BLaER1 treated with 17β-estradiol and CSF1 and Interleukin-3, amounts not matched to agents 10 nM and 100 nM (cell line): ENCODE results near the gene C1GALT1C1L.
"Not testable (repeated sequence)": the region's sequence is repeated elsewhere in the genome, so short reads cannot be mapped to it uniquely, and the experiment has no call there.

ENCODE experiments used
- H3K27ac ChIP-seq, 11 experiments: shearing (Covaris generic); formaldehyde crosslinking; 2 replicates each; pipeline ENCODE4 v1.8.1; 2022
- H3K27me3 ChIP-seq, 11 experiments: shearing (Covaris generic); formaldehyde crosslinking; 2 replicates each; pipeline ENCODE4 v1.8.1; 2022
- H3K36me3 ChIP-seq, 11 experiments: shearing (Covaris generic); formaldehyde crosslinking; 2 replicates each; pipeline ENCODE4 v1.8.1; 2022
- H3K4me1 ChIP-seq, 10 experiments: shearing (Covaris generic); formaldehyde crosslinking; 2 replicates each; pipeline ENCODE4 v1.8.1; 2022
- H3K4me2 ChIP-seq, 11 experiments: shearing (Covaris generic); formaldehyde crosslinking; 2 replicates each; pipeline ENCODE4 v1.8.1; 2022
- H3K4me3 ChIP-seq, 10 experiments: shearing (Covaris generic); formaldehyde crosslinking; 2 replicates each; pipeline ENCODE4 v1.8.1; 2022
- H3K9ac ChIP-seq, 11 experiments: shearing (Covaris generic); formaldehyde crosslinking; 2 replicates each; pipeline ENCODE4 v1.8.1; 2022
- H3K9me3 ChIP-seq, 11 experiments: shearing (Covaris generic); formaldehyde crosslinking; replicated peaks in 1 of 11; 2 replicates each; pipeline ENCODE4 v1.8.1; 2022
- H4K20me1 ChIP-seq, 11 experiments: shearing (Covaris generic); formaldehyde crosslinking; 2 replicates each; pipeline ENCODE4 v1.8.1; 2022
- Cebpa-rat ChIP-seq, 11 experiments: shearing (Covaris generic); IDR thresholded peaks; 2 replicates each; pipeline ENCODE4 v1.8.1; 2022

The C1GALT1C1L gene

GRCh38 chr2:43675646-43676321, 445 bp downstream of the C1GALT1C1L start:
- H3K4me1 ChIP-seq: no peaks in the 10 kb centered on the region
- no peaks in the 10 kb centered on the region for H3K36me3 ChIP-seq
- H3K27ac ChIP-seq: no peak overlapping the region
- H3K9ac ChIP-seq: no peak overlapping the region
- peaks cover 15 to 24% (median 20%) of the 10 kb centered on the region in 11 experiments for H3K9me3 ChIP-seq
- no peaks in the 10 kb centered on the region for H4K20me1 ChIP-seq
- H3K4me2 ChIP-seq: no peak overlapping the region
- TF ChIP-seq Cebpa-rat (IDR thresholded peaks at IDR 0.05): no peak
- H3K4me3 ChIP-seq: no peak overlapping the region
- no peaks in the 10 kb centered on the region for H3K27me3 ChIP-seq

- TF ChIP-seq Cebpa-rat (IDR thresholded peaks at IDR 0.05): no peak
- no peak overlapping the region for H3K4me3 ChIP-seq
- H3K27me3 ChIP-seq: no peaks in the 10 kb centered on the region
- H3K27ac ChIP-seq: no peak overlapping the region
- H3K36me3 ChIP-seq: no peaks in the 10 kb centered on the region
- H4K20me1 ChIP-seq: no peaks in the 10 kb centered on the region
- no peak overlapping the region for H3K4me2 ChIP-seq
- H3K4me1 ChIP-seq: no peaks in the 10 kb centered on the region
- no peak overlapping the region for H3K9ac ChIP-seq
- H3K9me3 ChIP-seq: no peaks in the 10 kb centered on the region
These were observed 19.0 kb downstream of the C1GALT1C1L start for GRCh38 chr2:43657241-43657640.

- Histone ChIP-seq H3K36me3 (no peaks in the 10 kb centered on the region), H3K4me1 (no peaks in the 10 kb centered on the region), H3K27ac (no peak overlapping the region), H3K4me3 (no peak overlapping the region), H3K9me3 (no peaks in the 10 kb centered on the region), H3K27me3 (no peaks in the 10 kb centered on the region), H3K9ac (no peak overlapping the region), H4K20me1 (no peaks in the 10 kb centered on the region), H3K4me2 (no peak overlapping the region)
- TF ChIP-seq Cebpa-rat (IDR thresholded peaks at IDR 0.05): no peak
These were observed 22.7 kb downstream of the C1GALT1C1L start for GRCh38 chr2:43653506-43653905.

GRCh38 chr2:43648994-43649701, 27.1 kb downstream of the C1GALT1C1L start:
- Histone ChIP-seq H3K9ac (no peak overlapping the region), H3K4me1 (no peaks in the 10 kb centered on the region), H3K36me3 (no peaks in the 10 kb centered on the region), H3K4me3 (no peak overlapping the region), H3K27me3 (no peaks in the 10 kb centered on the region), H3K4me2 (no peak overlapping the region), H3K9me3 (no peaks in the 10 kb centered on the region), H3K27ac (no peak overlapping the region), H4K20me1 (no peaks in the 10 kb centered on the region)
- TF ChIP-seq Cebpa-rat (IDR thresholded peaks at IDR 0.05): no peak

GRCh38 chr2:43643680-43644079, 32.5 kb downstream of the C1GALT1C1L start:
- no peak for TF ChIP-seq Cebpa-rat (IDR thresholded peaks at IDR 0.05)
- Histone ChIP-seq H3K9ac (no peak overlapping the region), H3K4me1 (no peaks in the 10 kb centered on the region), H3K4me3 (no peak overlapping the region), H3K36me3 (no peaks in the 10 kb centered on the region), H3K27me3 (peaks cover 0 to under 1% (median 0%) of the 10 kb centered on the region in 11 experiments; a peak in 1 of 22 replicates), H3K27ac (no peak overlapping the region), H3K4me2 (no peak overlapping the region), H3K9me3 (peaks cover 11 to 18% (median 17%) of the 10 kb centered on the region in 11 experiments), H4K20me1 (no peaks in the 10 kb centered on the region)

GRCh38 chr2:43642363-43642762, 33.9 kb downstream of the C1GALT1C1L start:
- H3K36me3 ChIP-seq: no peaks in the 10 kb centered on the region
- H4K20me1 ChIP-seq: no peaks in the 10 kb centered on the region
- no peak overlapping the region for H3K4me3 ChIP-seq
- H3K4me2 ChIP-seq: no peak overlapping the region
- peaks cover 6 to 14% (median 10%) of the 10 kb centered on the region in 11 experiments for H3K27me3 ChIP-seq
- no peak for TF ChIP-seq Cebpa-rat (IDR thresholded peaks at IDR 0.05)
- H3K4me1 ChIP-seq: peaks cover 0 to 9% (median 5%) of the 10 kb centered on the region in 10 experiments; a peak in 12 of 20 replicates
- H3K9me3 ChIP-seq: peaks cover 11 to 30% (median 23%) of the 10 kb centered on the region in 11 experiments
- H3K9ac ChIP-seq: no peak overlapping the region
- no peak overlapping the region for H3K27ac ChIP-seq

GRCh38 chr2:43637030-43637803, 39.0 kb downstream of the C1GALT1C1L start, which contains the start of gene PLEKHH2:
TSS of gene PLEKHH2 (plus strand) at chr2:43637260. CDS start at chr2:43644674, 7,414 bp downstream.
- Histone ChIP-seq H3K9me3 (peaks cover 11 to 33% (median 23%) of the 10 kb centered on the region in 11 experiments), H3K9ac (peak within 1 kb of the TSS; percentile 61 to 81 (median 75); a peak in 21 of 22 replicates), H3K4me1 (peaks cover 19 to 30% (median 26%) of the 10 kb centered on the region in 10 experiments), H3K27me3 (peaks cover 14 to 23% (median 19%) of the 10 kb centered on the region in 11 experiments), H3K4me2 (peak within 1 kb of the TSS; percentile 87 to 98 (median 96)), H4K20me1 (no peaks in the 10 kb centered on the region), H3K27ac (peak within 1 kb of the TSS in 3 of 11 experiments; percentile 17 to 45 (median 34); a peak in 3 of 22 replicates), H3K36me3 (no peaks in the 10 kb centered on the region), H3K4me3 (peak within 1 kb of the TSS; percentile 69 to 81 (median 75))
- TF ChIP-seq Cebpa-rat (IDR thresholded peaks at IDR 0.05): no peak

GRCh38 chr2:43636621-43637020, 39.6 kb downstream of the C1GALT1C1L start:
- Histone ChIP-seq H3K27ac (no peak overlapping the region), H3K36me3 (no peaks in the 10 kb centered on the region), H3K4me1 (peaks cover 19 to 30% (median 26%) of the 10 kb centered on the region in 10 experiments), H3K4me2 (peak overlapping the region; percentile 87 to 98 (median 96)), H4K20me1 (no peaks in the 10 kb centered on the region), H3K4me3 (peak overlapping the region; percentile 69 to 81 (median 75)), H3K27me3 (peaks cover 14 to 23% (median 19%) of the 10 kb centered on the region in 11 experiments), H3K9me3 (peaks cover 11 to 33% (median 23%) of the 10 kb centered on the region in 11 experiments), H3K9ac (peak overlapping the region in 1 of 11 experiments; percentile 69; a peak in 1 of 22 replicates)
- no peak for TF ChIP-seq Cebpa-rat (IDR thresholded peaks at IDR 0.05)

GRCh38 chr2:43636153-43636552, 40.1 kb downstream of the C1GALT1C1L start:
- H3K9me3 ChIP-seq: peaks cover 11 to 33% (median 23%) of the 10 kb centered on the region in 11 experiments
- not testable (repeated sequence) for H3K9ac ChIP-seq, H3K36me3 ChIP-seq, H3K27ac ChIP-seq, H3K4me3 ChIP-seq, H4K20me1 ChIP-seq
- peaks cover 19 to 30% (median 26%) of the 10 kb centered on the region in 10 experiments for H3K4me1 ChIP-seq
- peak overlapping the region in 1 of 11 experiments; percentile 48; a peak in 1 of 22 replicates for H3K4me2 ChIP-seq
- peaks cover 14 to 23% (median 19%) of the 10 kb centered on the region in 11 experiments for H3K27me3 ChIP-seq
